ENCODE measurements around the gene ELK3. TPM values are rescaled to one million over a fixed set of nuclear protein-coding genes. Genes with fewer than 3 reads are reported as not detected.

ELK3 gene
- total RNA-seq, 2 experiments from 2014 or later: 26.8 to 31.5 TPM

- CTCF ChIA-PET: interaction anchor here (1.8 kb wide), 1 partner anchor 45 kb away, joined by 5 read pairs; no protein-coding TSS in a partner anchor
- TF ChIP-seq CTCF (IDR thresholded peaks at IDR 0.05): no peak
- POLR2A ChIA-PET: no interaction called here
- H3K36me3 Mint-ChIP-seq (ENCODE audit: low read depth): no peaks in the 10 kb centered on the region
- ATAC-seq (ENCODE audit: poor library complexity) (no peak), DNase-seq (no peak)
- Histone ChIP-seq H3K4me1 (ENCODE audit: insufficient read depth, low read length) (no peaks in the 10 kb centered on the region), H3K4me3 (ENCODE audit: low read length) (no peak overlapping the region), H3K36me3 (ENCODE audit: insufficient read depth, low read length) (no peaks in the 10 kb centered on the region), H3K9me3 (ENCODE audit: control insufficient read depth in 1 of 2, insufficient read depth in 1 of 2, low read length in 2 of 2) (peaks cover 0 to 6% of the 10 kb centered on the region in 2 experiments), H3K27ac (ENCODE audit: low read depth in 1 of 2, low read length in 2 of 2) (no peak overlapping the region), H3K27me3 (ENCODE audit: control insufficient read depth in 1 of 2, insufficient read depth in 2 of 2, low read length in 2 of 2) (no peaks in the 10 kb centered on the region)
- H3K4me3 Mint-ChIP-seq: no peak overlapping the region
- intact Hi-C loops (cut with DNase I, micrococcal nuclease): no loop called here
- no peak overlapping the region for H3K27ac Mint-ChIP-seq
- no peaks in the 10 kb centered on the region for H3K27me3 Mint-ChIP-seq
- H3K9me3 Mint-ChIP-seq: no peaks in the 10 kb centered on the region
- H3K4me1 Mint-ChIP-seq (ENCODE audit: low read depth): no peaks in the 10 kb centered on the region
Measured at GRCh38 chr12:96170328-96170727, 23.8 kb upstream of the ELK3 start.

GRCh38 chr12:96170762-96171161, 23.4 kb upstream of the ELK3 start:
- no peak overlapping the region for H3K27ac Mint-ChIP-seq
- H3K9me3 Mint-ChIP-seq: no peaks in the 10 kb centered on the region
- no peaks in the 10 kb centered on the region for H3K36me3 ChIP-seq (ENCODE audit: insufficient read depth, low read length)
- no peaks in the 10 kb centered on the region for H3K4me1 ChIP-seq (ENCODE audit: insufficient read depth, low read length)
- H3K4me3 Mint-ChIP-seq: no peak overlapping the region
- no peak for DNase-seq
- H3K27ac ChIP-seq (ENCODE audit: low read depth in 1 of 2, low read length in 2 of 2): no peak overlapping the region
- peaks cover 0 to 6% of the 10 kb centered on the region in 2 experiments for H3K9me3 ChIP-seq (ENCODE audit: control insufficient read depth in 1 of 2, insufficient read depth in 1 of 2, low read length in 2 of 2)
- no peak for TF ChIP-seq CTCF (IDR thresholded peaks at IDR 0.05)
- H3K4me3 ChIP-seq (ENCODE audit: low read length): no peak overlapping the region
- H3K27me3 Mint-ChIP-seq: no peaks in the 10 kb centered on the region
- no peaks in the 10 kb centered on the region for H3K36me3 Mint-ChIP-seq (ENCODE audit: low read depth)
- CTCF ChIA-PET: interaction anchor here (1.8 kb wide), 1 partner anchor 45 kb away, joined by 5 read pairs; no protein-coding TSS in a partner anchor
- POLR2A ChIA-PET: no interaction called here
- no peaks in the 10 kb centered on the region for H3K4me1 Mint-ChIP-seq (ENCODE audit: low read depth)
- ATAC-seq (ENCODE audit: poor library complexity): no peak
- H3K27me3 ChIP-seq (ENCODE audit: control insufficient read depth in 1 of 2, insufficient read depth in 2 of 2, low read length in 2 of 2): no peaks in the 10 kb centered on the region
- intact Hi-C loops (cut with DNase I, micrococcal nuclease): no loop called here

GRCh38 chr12:96171905-96172304, 22.3 kb upstream of the ELK3 start:
- Mint-ChIP-seq H3K36me3 (ENCODE audit: low read depth) (no peaks in the 10 kb centered on the region), H3K9me3 (peaks cover 4% of the 10 kb centered on the region), H3K4me1 (ENCODE audit: low read depth) (peaks cover 6% of the 10 kb centered on the region), H3K4me3 (no peak overlapping the region), H3K27ac (no peak overlapping the region), H3K27me3 (no peaks in the 10 kb centered on the region)
- ChIA-PET POLR2A (interaction anchor here (0.9 kb wide), 1 partner anchor 43 kb away, joined by 3 read pairs; no protein-coding TSS in a partner anchor), CTCF (interaction anchor here (1.8 kb wide), 1 partner anchor 43 kb away, joined by 5 read pairs; no protein-coding TSS in a partner anchor)
- intact Hi-C loops (cut with DNase I, micrococcal nuclease): no loop called here
- Histone ChIP-seq H3K4me1 (ENCODE audit: insufficient read depth, low read length) (peaks cover 1% of the 10 kb centered on the region), H3K27ac (ENCODE audit: low read depth in 1 of 2, low read length in 2 of 2) (no peak overlapping the region), H3K36me3 (ENCODE audit: insufficient read depth, low read length) (no peaks in the 10 kb centered on the region), H3K4me3 (ENCODE audit: low read length) (no peak overlapping the region), H3K9me3 (ENCODE audit: control insufficient read depth in 1 of 2, insufficient read depth in 1 of 2, low read length in 2 of 2) (peaks cover 0 to 6% of the 10 kb centered on the region in 2 experiments), H3K27me3 (ENCODE audit: control insufficient read depth in 1 of 2, insufficient read depth in 2 of 2, low read length in 2 of 2) (no peaks in the 10 kb centered on the region)
- no peak for DNase-seq
- no peak for TF ChIP-seq CTCF (IDR thresholded peaks at IDR 0.05)
- ATAC-seq (ENCODE audit: poor library complexity): no peak
